Heart left ventricle (tissue), 16 donors: ENCODE measurements around the gene EHMT1. TPM values are rescaled to one million over a fixed set of nuclear protein-coding genes. Genes with fewer than 3 reads are reported as not detected.

Source experiments
- ATAC-seq, 4 donors: fragments of 200-7000 bp; cut with Tn5 transposase; one replicate each; pipeline ENCODE4 v1.9.1; 2020 to 2022; ENCODE audit warnings: moderate library complexity in 4 of 4, mild to moderate bottlenecking in 3 of 4, moderate number of reproducible peaks in 1 of 4
- DNase-seq, 5 donors: peaks; one replicate each; pipeline ENCODE4 v3.0.0-alpha.2; 2020
- H3K27ac ChIP-seq, 12 donors: fragments of 200-600 bp; sonication (generic) in 4 of 12; one replicate each; pipeline versions ENCODE4 v1.5.0 to v1.8.0; 2016 to 2022; ENCODE audit warnings: mild to moderate bottlenecking in 2 of 12
- H3K27me3 ChIP-seq, 9 donors: fragments of 200-600 bp; sonication (generic) in 2 of 9; one replicate each; pipeline versions ENCODE4 v1.5.1 to v1.8.0; 2016 to 2022; ENCODE audit warnings: mild to moderate bottlenecking in 3 of 9
- H3K36me3 ChIP-seq, 9 donors: fragments of 200-600 bp; sonication (generic) in 2 of 9; one replicate each; pipeline versions ENCODE4 v1.5.0 to v1.8.0; 2018 to 2022; ENCODE audit warnings: mild to moderate bottlenecking in 2 of 9
- H3K4me1 ChIP-seq, 12 donors: fragments of 200-600 bp; sonication (generic) in 4 of 12; one replicate each; pipeline versions ENCODE4 v1.5.0 to v1.8.0; 2016 to 2022; ENCODE audit warnings: mild to moderate bottlenecking in 3 of 12
- H3K4me3 ChIP-seq, 12 donors: fragments of 200-600 bp; sonication (generic) in 4 of 12; one replicate each; pipeline versions ENCODE4 v1.5.0 to v1.8.0; 2017 to 2022; ENCODE audit warnings: mild to moderate bottlenecking in 9 of 12, moderate library complexity in 4 of 12
- H3K9me3 ChIP-seq, 12 donors: fragments of 200-600 bp; sonication (generic) in 4 of 12; one replicate each; pipeline versions ENCODE4 v1.5.0 to v1.8.0; 2016 to 2022; ENCODE audit warnings: mild to moderate bottlenecking in 1 of 12
- CTCF ChIP-seq, 12 donors: fragments of 200-600 bp; sonication (generic) in 4 of 12; IDR thresholded peaks; one replicate each; pipeline versions ENCODE4 v1.5.0 to v1.8.0; 2018 to 2022; ENCODE audit warnings: antibody characterized with exemption in 12 of 12, mild to moderate bottlenecking in 5 of 12
- POLR2A ChIP-seq, 2 donors: fragments of 450-650 bp; IDR thresholded peaks; one replicate each; pipeline ENCODE4 v1.6.1; 2017; ENCODE audit warnings: antibody characterized with exemption in 2 of 2, mild to moderate bottlenecking in 2 of 2, moderate library complexity in 2 of 2
- WGBS, 4 donors: extraction: QIAGEN DNeasy Blood & Tissue Kit in 2 of 4; methylation state at CpG; one replicate each; pipeline versions ENCODE4 v1.1.5 to v1.1.7; 2013 to 2018; 5-methylcytosine and 5-hydroxymethylcytosine counted together
- intact Hi-C, 10 donors: fragments of 100-400 bp; cut with DNase I; formaldehyde crosslinking; loops; one replicate each; pipeline versions ENCODE4 v1.11.1 to v1.14.2; 2022
- polyA plus RNA-seq, 2 donors: library from polyadenylated mRNA; stranded (reverse); fragments of 200-250 nt; gene quantifications; one replicate each; pipeline ENCODE4 v1.2.3, GENCODE V29; 2013
- total RNA-seq, 9 donors: library from RNA; depleted of rRNA in 2 of 9; stranded (reverse); fragments of >200 nt in 2 of 9; fragmentation: NEBNext Ultra II Directional in 3 of 9; extraction: Animal tissue kit (Norgen Biotek cat#: 25700) in 3 of 9; gene quantifications; one replicate each; pipeline versions ENCODE4 v1.1.0 to v1.2.4, GENCODE V29; 2016 to 2023
- donor health status: ischemic (EF 13 %, LVEDD 7.1; RV severe dilation, severe dysfunction).
- donor health status: healthy with polysubstance abuse.
- donor health status: DM: no; HTN: yes; CAD: no.
- donor health status: DM: no; HTN: no; CAD: no.
- donor health status: ischemic (EF 25% LVEDD 6.9; RV normal size, moderate dysfunction).
- donor health status: ischemic (EF 25% LVEDD 5.7; RV mildly dilated, moderate dysfunction).
- donor health status: healthy.
- donor health status: DM: yes; HTN: yes; CAD: no.
- donor health status: ischemic (EF 35%, LVEDD 5.7; RV mildly dilated, moderate dysfunction).
- donor health status: nonischemic (EF 11% LVEDD 7.7; RV severe dilation, severe dysfunction).
- donor health status: DM: yes; HTN: yes; CAD: no.
- donor health status: PGD.
- donor health status: ischemic (EF 29% LVEDD 5.4; RV normal size, mild dysfunction).
- donor health status: nonischemic (EF 23%, LVEDD 6.1; RV moderate dilation, normal function).

Gene EHMT1
- total and polyA plus RNA-seq, 11 donors: 24.5 to 55.9 (median 28.9) TPM

DNA sequence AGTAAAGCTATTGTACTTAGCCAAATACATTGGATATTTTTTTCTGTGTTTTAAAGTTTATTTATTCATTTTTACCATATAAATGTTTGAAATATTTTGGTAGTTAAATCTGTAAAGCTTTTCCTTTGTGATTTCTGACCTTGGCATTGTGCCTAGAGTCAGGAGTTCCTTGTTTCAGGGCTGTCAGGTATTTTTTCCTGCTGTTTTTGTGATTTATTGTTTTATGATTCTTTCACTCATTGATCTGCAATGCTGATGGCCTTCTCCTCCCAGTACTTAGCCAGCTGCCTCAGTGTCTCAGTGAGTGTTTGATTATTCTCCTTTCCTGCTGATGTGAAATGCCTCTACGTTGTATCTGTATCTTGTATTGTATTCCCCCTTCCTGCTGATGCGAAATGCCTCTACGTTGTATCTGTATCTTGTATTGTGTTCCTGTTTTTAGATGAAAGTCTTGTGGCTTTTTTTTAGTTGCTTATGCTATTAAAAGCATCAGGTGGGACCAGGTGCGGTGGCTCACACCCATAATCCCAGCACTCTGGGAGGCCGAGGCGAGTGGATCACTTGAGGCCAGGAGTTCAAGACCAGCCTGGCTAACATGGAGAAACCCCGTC is 61.0 kb downstream of the EHMT1 start:
- Histone ChIP-seq H3K4me3 (no peak overlapping the region), H3K4me1 (peaks cover 0 to 49% (median 31%) of the 10 kb centered on the region in 12 donors), H3K36me3 (peaks cover 0 to 12% (median 3%) of the 10 kb centered on the region in 9 donors), H3K9me3 (no peaks in the 10 kb centered on the region), H3K27me3 (no peaks in the 10 kb centered on the region), H3K27ac (no peak overlapping the region)
- WGBS, 4 donors: 72 to 87% (median 80%) methylated on average over 7 of the region's 7 CpGs
- DNase-seq: no peak
- intact Hi-C loops: loop anchor here in 5 of 10 donors (10.0 kb wide), 5 partner anchors 55 to 425 kb away; no protein-coding TSS in a partner anchor
- TF ChIP-seq POLR2A (IDR thresholded peaks at IDR 0.05) (no peak), CTCF (IDR thresholded peaks at IDR 0.05) (no peak)
- ATAC-seq: no peak

DNA sequence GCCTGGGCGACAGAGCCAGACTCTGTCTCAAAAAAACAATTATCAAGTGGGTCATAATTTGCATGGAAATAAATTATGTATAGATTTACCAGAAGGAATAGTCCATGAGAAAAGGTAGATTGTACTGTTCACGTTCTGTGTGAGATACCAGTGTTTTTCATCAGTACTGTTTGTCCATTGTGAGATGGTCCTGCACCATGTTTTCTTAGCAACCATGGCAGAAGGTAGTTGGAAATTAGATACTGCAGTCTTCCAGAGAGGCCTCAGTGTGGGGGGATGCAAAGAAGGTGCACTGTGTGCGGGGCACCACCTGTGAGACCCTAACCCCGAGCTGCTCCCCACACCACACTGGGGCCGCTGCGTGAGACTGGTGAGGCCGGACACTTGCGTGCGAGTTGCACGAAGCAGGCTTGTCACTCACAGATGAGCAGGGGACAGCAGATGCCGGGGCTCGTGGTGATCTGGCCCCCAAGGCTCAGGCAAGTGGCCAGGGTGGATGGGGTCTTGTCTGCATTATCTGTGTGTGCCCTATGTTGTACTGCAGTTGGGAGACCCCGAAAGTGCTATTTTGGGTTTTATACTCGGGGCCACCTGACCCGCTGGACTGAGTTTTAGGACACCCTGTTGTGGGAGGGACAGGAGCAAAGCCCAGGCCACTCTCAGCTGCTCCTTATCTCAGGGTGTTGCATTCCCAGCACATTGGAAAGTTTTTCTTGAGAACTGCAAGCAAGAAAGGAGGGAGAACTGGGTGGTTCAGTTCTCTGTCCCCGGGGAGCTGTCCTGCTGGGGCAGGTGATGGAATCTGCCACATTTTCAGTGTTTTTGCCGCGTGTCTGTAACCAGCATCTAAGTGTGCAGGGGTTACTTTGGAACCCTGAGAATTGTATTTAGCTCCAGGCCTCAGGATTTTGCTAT is 61.9 kb downstream of the EHMT1 start:
- Histone ChIP-seq H3K4me1 (peaks cover 0 to 44% (median 27%) of the 10 kb centered on the region in 12 donors), H3K27ac (no peak overlapping the region), H3K27me3 (no peaks in the 10 kb centered on the region), H3K36me3 (peaks cover 0 to 12% (median 3%) of the 10 kb centered on the region in 9 donors), H3K4me3 (no peak overlapping the region), H3K9me3 (no peaks in the 10 kb centered on the region)
- intact Hi-C loops: no loop called here
- DNase-seq (no peak), ATAC-seq (peak; percentile 17 to 49 (median 39))
- WGBS, 4 donors: 69 to 76% (median 72%) methylated on average over 18 of the region's 18 CpGs
- TF ChIP-seq CTCF (IDR thresholded peaks at IDR 0.05): no peak
- TF ChIP-seq POLR2A (IDR thresholded peaks at IDR 0.05): no peak

DNA sequence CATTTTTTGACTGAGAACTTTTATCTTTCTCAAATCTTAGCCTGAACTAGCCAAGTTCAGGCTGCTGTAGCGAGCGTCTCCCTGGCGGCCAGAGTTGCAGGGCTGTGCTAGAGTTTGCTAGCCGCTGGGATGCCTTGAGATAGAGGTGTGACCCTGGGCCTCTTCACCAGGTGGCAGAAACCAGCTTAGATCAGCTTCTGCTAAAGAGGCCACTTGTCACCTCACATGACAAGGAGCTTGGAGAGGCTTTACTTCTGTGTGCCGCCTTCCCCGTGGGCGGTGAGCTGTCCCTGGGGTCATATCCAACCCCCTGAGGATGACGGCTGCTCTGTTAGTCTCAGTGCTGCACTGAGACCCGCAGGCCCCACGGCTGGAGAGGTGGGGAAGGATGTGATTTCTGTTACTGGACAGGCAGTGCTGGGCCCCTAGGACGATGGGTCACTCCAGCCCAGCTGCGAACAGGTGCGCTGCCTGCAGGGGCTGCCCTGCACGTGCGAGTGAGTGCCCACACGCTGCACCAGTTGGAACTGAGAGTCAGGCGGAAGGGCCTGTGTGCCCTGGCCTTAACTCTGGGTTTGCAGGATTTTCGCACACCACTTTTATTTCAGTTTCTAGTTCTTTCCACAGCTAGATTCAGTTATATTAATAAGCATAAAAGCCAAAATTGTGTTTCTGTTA is 63.8 kb downstream of the EHMT1 start:
- TF ChIP-seq POLR2A (IDR thresholded peaks at IDR 0.05) (no peak), CTCF (IDR thresholded peaks at IDR 0.05) (no peak)
- ATAC-seq: peak in 1 of 4 donors; percentile 36
- peaks cover 0 to 44% (median 28%) of the 10 kb centered on the region in 12 donors for H3K4me1 ChIP-seq

More for the DNA sequence above, 63.8 kb downstream of the EHMT1 start:
- DNase-seq: no peak
- H3K4me3 ChIP-seq: no peak overlapping the region
- intact Hi-C loops: no loop called here
- H3K27me3 ChIP-seq: no peaks in the 10 kb centered on the region
- H3K9me3 ChIP-seq: no peaks in the 10 kb centered on the region
- H3K27ac ChIP-seq: no peak overlapping the region
- peaks cover 0 to 10% (median 2%) of the 10 kb centered on the region in 9 donors for H3K36me3 ChIP-seq
- 75 to 83% (median 77%) methylated on average over 16 to 18 of the region's 18 CpGs for WGBS, 4 donors
